ENCODE measurements around the gene GARIN5A. TPM values are rescaled to one million over a fixed set of nuclear protein-coding genes. Genes with fewer than 3 reads are reported as not detected.

Gene GARIN5A
- polyA plus RNA-seq (2013, experiment 1 of 2), result 5.6 TPM
- 5.1 TPM for polyA plus RNA-seq (2013, experiment 2 of 2)

DNA sequence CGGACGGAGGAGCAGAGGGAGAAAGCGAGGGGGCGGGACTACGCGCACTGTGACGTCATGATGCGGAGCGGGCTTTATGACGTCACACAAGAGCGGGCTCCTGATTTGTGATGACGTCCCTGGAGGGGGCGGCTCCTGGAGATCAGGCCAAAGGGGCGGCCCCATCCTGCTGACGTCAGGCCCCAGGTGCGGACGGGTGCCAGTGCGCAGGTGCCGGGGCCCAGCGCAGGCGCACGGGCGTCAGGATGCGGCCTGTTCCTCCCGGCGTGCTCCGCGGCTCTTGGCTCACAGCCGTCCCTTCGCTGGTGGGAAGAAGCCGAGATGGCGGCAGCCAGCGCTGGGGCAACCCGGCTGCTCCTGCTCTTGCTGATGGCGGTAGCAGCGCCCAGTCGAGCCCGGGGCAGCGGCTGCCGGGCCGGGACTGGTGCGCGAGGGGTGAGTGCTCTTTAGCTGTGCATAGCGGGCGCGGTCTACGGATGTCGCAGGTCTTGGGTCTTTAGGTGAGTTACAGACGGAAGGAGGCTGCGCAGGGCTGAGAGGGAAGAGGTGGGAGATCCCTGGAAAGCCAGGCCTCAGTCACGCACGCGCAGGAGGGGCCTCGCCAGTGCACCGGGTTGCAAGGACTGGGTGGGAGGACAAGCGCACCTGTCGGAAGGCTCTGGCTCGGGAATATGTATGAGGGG is at the start of gene GARIN5A, which contains the start of gene EMC10:
TSS of gene GARIN5A (minus strand) at position 625 of the 683 bp plus-strand sequence. CDS start at position 165, 460 bp downstream.
TSS of gene EMC10 (plus strand) at position 284 of the 683 bp plus-strand sequence. CDS start at position 322, 38 bp downstream.
- H2BK15ac ChIP-seq (replicated peaks; ENCODE audit: low read depth), result no peak within 1 kb of the TSS

DNA sequence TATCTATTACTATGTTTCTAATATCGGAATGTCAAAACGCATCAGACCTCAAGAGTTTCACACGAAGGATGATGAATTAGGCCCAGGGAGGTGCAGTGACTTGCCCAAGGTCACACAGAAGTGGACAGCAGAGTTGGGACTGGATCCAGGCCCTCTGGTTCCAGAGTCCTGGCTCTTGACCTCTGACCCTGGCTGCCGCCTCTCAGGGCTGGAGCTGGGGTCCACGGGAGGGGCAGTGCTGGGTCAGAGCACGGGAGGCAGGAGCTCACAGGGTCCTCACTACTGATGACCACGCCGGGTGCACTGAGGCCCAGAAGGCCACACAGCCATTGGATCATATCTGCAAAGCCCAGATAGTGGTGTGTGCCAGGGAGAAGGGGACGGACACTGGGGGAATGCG is 46.2 kb upstream of the GARIN5A start:
- no peaks in the 10 kb centered on the region for H3K79me1 ChIP-seq (ENCODE audit: low read length)
- no peak overlapping the region for H3K23ac ChIP-seq (ENCODE audit: low read length)
- H2BK15ac ChIP-seq (replicated peaks; ENCODE audit: low read depth), result no peak overlapping the region

More for the DNA sequence above, at the start of gene GARIN5A, which contains the start of gene EMC10:
- no peak within 1 kb of the TSS for H4K8ac ChIP-seq (ENCODE audit: low read depth, low read length)
- no peak within 1 kb of the TSS for H3K27ac ChIP-seq (ENCODE audit: low read depth, low read length)
- H2AK5ac ChIP-seq (ENCODE audit: low read length), result no peak within 1 kb of the TSS
- H3K79me1 ChIP-seq (ENCODE audit: low read length), result peaks cover 12% of the 10 kb centered on the region
- no peak within 1 kb of the TSS for H3K4ac ChIP-seq (ENCODE audit: low read depth, low read length)
- peak within 1 kb of the TSS; percentile 71 for H3K4me2 ChIP-seq (ENCODE audit: low read length)
- no CpG with 5 or more reads among the region's 58 CpGs for WGBS (ENCODE audit: extremely low coverage, insufficient coverage, low lambda C conversion rate)
- no peak within 1 kb of the TSS for H2BK5ac ChIP-seq (ENCODE audit: low read length)
- H3K18ac ChIP-seq (ENCODE audit: low read length), result no peak within 1 kb of the TSS
- no peak within 1 kb of the TSS for H3K23ac ChIP-seq (ENCODE audit: low read length)
- no peaks in the 10 kb centered on the region for H3K4me1 ChIP-seq (ENCODE audit: control insufficient read depth, low read depth, low read length)
- H3K79me2 ChIP-seq (ENCODE audit: control insufficient read depth, insufficient read depth, low read length), result peaks cover 10% of the 10 kb centered on the region
- H3K4me3 ChIP-seq (ENCODE audit: low read length), result peak within 1 kb of the TSS; percentile 88
- no peak within 1 kb of the TSS for H4K5ac ChIP-seq (ENCODE audit: low read length)
- H3K9ac ChIP-seq (ENCODE audit: low read length), result peak within 1 kb of the TSS; percentile 91
- peak within 1 kb of the TSS; percentile 93 for H3K56ac ChIP-seq (ENCODE audit: low read length)
- peak; percentile 98 for DNase-seq
- no peaks in the 10 kb centered on the region for H3K27me3 ChIP-seq (ENCODE audit: insufficient read depth, low read length, poor library complexity)
- no peaks in the 10 kb centered on the region for H3K36me3 ChIP-seq (ENCODE audit: control insufficient read depth, insufficient read depth, low read length)
- H2BK120ac ChIP-seq (ENCODE audit: low read depth, low read length), result no peak within 1 kb of the TSS

DNA sequence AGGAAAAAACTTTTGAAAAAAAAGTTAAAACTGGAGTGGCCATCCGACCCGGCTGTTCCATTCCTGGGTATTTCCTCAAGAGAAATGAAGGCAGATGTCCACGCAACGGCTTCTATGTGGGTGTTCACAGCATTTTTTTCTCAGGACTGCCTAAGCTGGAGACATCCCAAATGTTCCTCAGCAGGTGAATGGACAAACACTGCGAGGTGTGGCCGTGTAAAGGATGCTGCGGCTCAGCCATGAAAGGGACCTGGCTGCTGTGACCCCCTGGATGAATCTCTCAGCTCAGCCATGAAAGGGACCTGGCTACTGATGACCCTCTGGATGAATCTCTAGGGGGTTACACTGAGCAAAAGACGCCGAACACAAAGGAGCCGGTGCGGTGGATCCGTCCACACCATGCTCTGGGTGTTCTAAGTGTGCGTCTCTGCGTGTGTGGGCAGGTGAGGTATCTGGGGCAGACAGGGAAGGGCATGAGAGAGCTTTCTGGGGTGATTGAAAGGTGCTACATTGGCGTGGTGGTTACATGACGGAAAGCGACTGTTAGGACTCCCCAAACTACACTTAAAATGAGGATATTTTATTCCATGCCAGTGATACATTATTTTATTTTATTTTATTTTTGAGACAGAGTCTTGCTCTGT is 44.3 kb upstream of the GARIN5A start:
- Histone ChIP-seq H3K79me2 (ENCODE audit: control insufficient read depth, insufficient read depth, low read length) (no peaks in the 10 kb centered on the region), H2BK5ac (ENCODE audit: low read length) (no peak overlapping the region), H2AK5ac (ENCODE audit: low read length) (no peak overlapping the region), H3K4ac (ENCODE audit: low read depth, low read length) (no peak overlapping the region), H3K18ac (ENCODE audit: low read length) (no peak overlapping the region), H4K5ac (ENCODE audit: low read length) (no peak overlapping the region), H4K8ac (ENCODE audit: low read depth, low read length) (no peak overlapping the region), H2BK15ac (replicated peaks; ENCODE audit: low read depth) (no peak overlapping the region), H3K36me3 (ENCODE audit: control insufficient read depth, insufficient read depth, low read length) (no peaks in the 10 kb centered on the region), H3K4me2 (ENCODE audit: low read length) (no peak overlapping the region), H3K27me3 (ENCODE audit: insufficient read depth, low read length, poor library complexity) (no peaks in the 10 kb centered on the region), H2BK120ac (ENCODE audit: low read depth, low read length) (no peak overlapping the region), H3K23ac (ENCODE audit: low read length) (no peak overlapping the region), H3K56ac (ENCODE audit: low read length) (no peak overlapping the region), H3K79me1 (ENCODE audit: low read length) (no peaks in the 10 kb centered on the region), H3K4me3 (ENCODE audit: low read length) (no peak overlapping the region), H3K4me1 (ENCODE audit: control insufficient read depth, low read depth, low read length) (no peaks in the 10 kb centered on the region), H3K27ac (ENCODE audit: low read depth, low read length) (no peak overlapping the region), H3K9ac (ENCODE audit: low read length) (no peak overlapping the region)
- WGBS (ENCODE audit: extremely low coverage, insufficient coverage, low lambda C conversion rate), result no CpG with 5 or more reads among the region's 17 CpGs
- no peak for DNase-seq

More for the DNA sequence above, 46.2 kb upstream of the GARIN5A start:
- Histone ChIP-seq H3K4me3 (ENCODE audit: low read length) (no peak overlapping the region), H4K5ac (ENCODE audit: low read length) (no peak overlapping the region), H3K4me2 (ENCODE audit: low read length) (no peak overlapping the region), H3K79me2 (ENCODE audit: control insufficient read depth, insufficient read depth, low read length) (no peaks in the 10 kb centered on the region), H3K4ac (ENCODE audit: low read depth, low read length) (no peak overlapping the region), H3K4me1 (ENCODE audit: control insufficient read depth, low read depth, low read length) (no peaks in the 10 kb centered on the region), H4K8ac (ENCODE audit: low read depth, low read length) (no peak overlapping the region), H2BK5ac (ENCODE audit: low read length) (no peak overlapping the region), H3K9ac (ENCODE audit: low read length) (no peak overlapping the region), H2AK5ac (ENCODE audit: low read length) (no peak overlapping the region), H3K18ac (ENCODE audit: low read length) (no peak overlapping the region), H2BK120ac (ENCODE audit: low read depth, low read length) (no peak overlapping the region), H3K36me3 (ENCODE audit: control insufficient read depth, insufficient read depth, low read length) (no peaks in the 10 kb centered on the region), H3K27me3 (ENCODE audit: insufficient read depth, low read length, poor library complexity) (no peaks in the 10 kb centered on the region), H3K56ac (ENCODE audit: low read length) (no peak overlapping the region), H3K27ac (ENCODE audit: low read depth, low read length) (no peak overlapping the region)
- no CpG with 5 or more reads among the region's 10 CpGs for WGBS (ENCODE audit: extremely low coverage, insufficient coverage, low lambda C conversion rate)
- no peak for DNase-seq

DNA sequence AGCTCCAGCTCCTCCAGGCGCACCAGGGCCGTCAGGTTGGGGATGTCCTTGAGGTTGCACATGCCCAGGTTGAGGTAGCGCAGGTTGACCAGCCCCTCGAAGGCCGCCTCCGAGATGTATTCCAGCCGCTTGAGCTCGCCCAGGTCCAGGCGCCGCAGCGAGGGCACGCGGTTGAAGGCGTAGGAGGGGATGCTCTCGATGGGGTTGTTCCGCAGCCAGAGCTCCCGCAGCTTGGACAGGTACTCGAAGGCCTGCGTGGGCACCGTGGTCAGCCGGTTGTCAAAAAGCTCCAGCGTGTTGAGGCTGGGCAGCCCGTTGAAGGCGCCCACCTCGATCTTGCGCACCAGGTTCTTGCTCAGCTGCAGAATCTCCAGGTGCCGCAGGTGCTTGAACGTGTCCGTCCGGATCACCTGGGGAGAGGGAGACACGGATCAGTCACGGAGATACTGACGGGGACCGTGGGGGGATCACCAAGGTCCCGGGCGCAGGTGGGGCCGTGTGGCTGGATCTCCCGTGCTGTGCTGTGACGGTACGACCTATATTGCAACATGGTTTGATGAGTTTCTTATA is 42.4 kb upstream of the GARIN5A start:
- H3K18ac ChIP-seq (ENCODE audit: low read length), result no peak overlapping the region
- H2BK5ac ChIP-seq (ENCODE audit: low read length), result no peak overlapping the region
- no peak overlapping the region for H3K4me2 ChIP-seq (ENCODE audit: low read length)
- no peak overlapping the region for H4K8ac ChIP-seq (ENCODE audit: low read depth, low read length)
- no peak overlapping the region for H4K5ac ChIP-seq (ENCODE audit: low read length)
- H2BK15ac ChIP-seq (replicated peaks; ENCODE audit: low read depth), result no peak overlapping the region
- no peak overlapping the region for H3K56ac ChIP-seq (ENCODE audit: low read length)
- no peak overlapping the region for H3K4me3 ChIP-seq (ENCODE audit: low read length)
- no CpG with 5 or more reads among the region's 40 CpGs for WGBS (ENCODE audit: extremely low coverage, insufficient coverage, low lambda C conversion rate)
- H3K27ac ChIP-seq (ENCODE audit: low read depth, low read length), result no peak overlapping the region
- no peak for DNase-seq
- H2AK5ac ChIP-seq (ENCODE audit: low read length), result no peak overlapping the region
- no peaks in the 10 kb centered on the region for H3K4me1 ChIP-seq (ENCODE audit: control insufficient read depth, low read depth, low read length)
- H3K9ac ChIP-seq (ENCODE audit: low read length), result no peak overlapping the region
- H3K23ac ChIP-seq (ENCODE audit: low read length), result no peak overlapping the region
- H3K27me3 ChIP-seq (ENCODE audit: insufficient read depth, low read length, poor library complexity), result no peaks in the 10 kb centered on the region
- no peak overlapping the region for H2BK120ac ChIP-seq (ENCODE audit: low read depth, low read length)
- H3K4ac ChIP-seq (ENCODE audit: low read depth, low read length), result no peak overlapping the region
- no peaks in the 10 kb centered on the region for H3K36me3 ChIP-seq (ENCODE audit: control insufficient read depth, insufficient read depth, low read length)
- H3K79me2 ChIP-seq (ENCODE audit: control insufficient read depth, insufficient read depth, low read length), result no peaks in the 10 kb centered on the region
- H3K79me1 ChIP-seq (ENCODE audit: low read length), result no peaks in the 10 kb centered on the region

DNA sequence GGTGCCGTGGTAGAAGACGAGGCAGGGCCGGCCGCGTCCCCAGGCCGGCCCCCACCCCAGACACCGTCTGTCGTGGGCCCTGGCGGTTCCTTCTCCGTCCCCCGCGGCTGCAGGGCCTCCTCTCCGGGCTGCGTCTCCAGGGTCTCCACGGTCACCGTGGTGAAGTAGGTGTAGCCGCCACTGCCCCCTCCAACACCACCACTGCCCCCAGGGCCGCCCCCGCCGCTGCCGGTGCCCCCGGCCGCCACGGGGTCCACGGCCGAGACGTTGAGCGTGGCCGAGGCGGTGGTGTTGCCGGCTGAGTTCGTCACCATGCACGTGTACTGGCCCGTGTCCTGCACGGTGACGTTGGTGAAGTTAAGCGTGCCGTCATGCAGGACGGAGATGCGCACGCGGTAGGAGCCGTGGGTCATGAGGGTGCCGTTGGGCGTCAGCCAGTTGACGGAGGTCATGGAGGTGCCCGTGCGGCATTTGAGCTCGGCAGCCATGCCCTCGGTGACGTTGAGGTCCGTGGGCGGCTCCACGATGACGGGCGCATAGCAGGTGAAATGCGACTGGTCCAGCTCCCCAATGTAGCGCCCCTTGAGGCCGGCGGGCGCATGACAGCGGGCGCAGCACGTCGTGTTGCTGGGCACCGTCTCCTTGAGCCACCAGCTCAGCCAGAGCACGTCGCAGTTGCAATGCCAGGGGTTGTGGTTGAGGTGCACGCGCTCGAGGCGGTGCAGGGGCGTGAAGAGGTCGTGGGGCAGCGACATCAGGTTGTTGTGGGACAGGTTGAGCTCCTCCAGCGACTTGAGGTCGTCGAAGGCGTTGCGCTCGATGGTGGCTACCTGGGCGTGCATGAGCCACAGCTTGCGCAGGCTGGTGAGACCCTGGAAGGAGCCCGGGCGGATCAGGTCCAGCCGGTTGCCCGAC is 41.7 kb upstream of the GARIN5A start:
- H3K4me1 ChIP-seq (ENCODE audit: control insufficient read depth, low read depth, low read length), result no peaks in the 10 kb centered on the region
- H4K5ac ChIP-seq (ENCODE audit: low read length), result no peak overlapping the region
- no peak for DNase-seq
- H3K4me3 ChIP-seq (ENCODE audit: low read length), result no peak overlapping the region
- no peak overlapping the region for H3K27ac ChIP-seq (ENCODE audit: low read depth, low read length)
- no peaks in the 10 kb centered on the region for H3K79me1 ChIP-seq (ENCODE audit: low read length)
- no peak overlapping the region for H4K8ac ChIP-seq (ENCODE audit: low read depth, low read length)
- no peak overlapping the region for H3K23ac ChIP-seq (ENCODE audit: low read length)
- H3K27me3 ChIP-seq (ENCODE audit: insufficient read depth, low read length, poor library complexity), result no peaks in the 10 kb centered on the region
- no peak overlapping the region for H2BK120ac ChIP-seq (ENCODE audit: low read depth, low read length)
- no peak overlapping the region for H3K18ac ChIP-seq (ENCODE audit: low read length)
- no peak overlapping the region for H3K4me2 ChIP-seq (ENCODE audit: low read length)
- no peaks in the 10 kb centered on the region for H3K79me2 ChIP-seq (ENCODE audit: control insufficient read depth, insufficient read depth, low read length)
- no peak overlapping the region for H3K4ac ChIP-seq (ENCODE audit: low read depth, low read length)
- H3K9ac ChIP-seq (ENCODE audit: low read length), result no peak overlapping the region
- no peak overlapping the region for H2BK5ac ChIP-seq (ENCODE audit: low read length)
- no peak overlapping the region for H2BK15ac ChIP-seq (replicated peaks; ENCODE audit: low read depth)
- H3K36me3 ChIP-seq (ENCODE audit: control insufficient read depth, insufficient read depth, low read length), result no peaks in the 10 kb centered on the region
- no CpG with 5 or more reads among the region's 87 CpGs for WGBS (ENCODE audit: extremely low coverage, insufficient coverage, low lambda C conversion rate)
- H3K56ac ChIP-seq (ENCODE audit: low read length), result no peak overlapping the region
- no peak overlapping the region for H2AK5ac ChIP-seq (ENCODE audit: low read length)

Measured in mesendoderm (in vitro differentiated cells).